MV-4-11 (cell line): Measurements from ENCODE around the gene CBX6.

ENCODE experiments used
- DNase-seq: peaks from one replicate; lab custom pipeline; 2025; lab: John Stamatoyannopoulos, UW

Gene CBX6

DNA sequence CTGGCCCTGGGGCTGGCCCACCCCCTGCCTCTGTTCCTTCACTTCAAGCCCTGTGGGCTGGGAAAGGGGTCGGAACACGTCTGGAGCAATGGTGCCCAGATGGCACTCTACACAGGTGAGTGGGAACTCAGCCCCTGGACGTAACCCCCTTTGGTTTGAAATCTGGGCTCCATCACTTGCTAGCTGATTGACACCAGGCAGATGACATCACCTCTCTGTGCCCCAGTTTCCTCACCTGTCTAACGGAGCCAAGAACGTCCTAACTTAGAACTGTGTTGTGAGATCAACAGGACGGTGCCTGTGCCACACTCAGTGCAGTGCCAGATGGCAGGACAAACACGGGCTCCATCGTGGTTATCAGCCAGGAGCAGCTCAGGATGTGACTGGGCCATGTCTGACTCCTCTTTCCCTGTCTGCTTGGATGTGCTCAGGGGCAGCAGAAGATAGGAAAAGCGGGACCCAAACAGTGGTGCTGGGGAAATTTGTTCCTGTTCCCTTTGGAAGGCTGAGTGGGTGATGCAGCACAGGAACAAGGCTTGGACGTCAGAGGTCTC, 52.6 kb downstream of the CBX6 start:
- no peak for DNase-seq

DNA sequence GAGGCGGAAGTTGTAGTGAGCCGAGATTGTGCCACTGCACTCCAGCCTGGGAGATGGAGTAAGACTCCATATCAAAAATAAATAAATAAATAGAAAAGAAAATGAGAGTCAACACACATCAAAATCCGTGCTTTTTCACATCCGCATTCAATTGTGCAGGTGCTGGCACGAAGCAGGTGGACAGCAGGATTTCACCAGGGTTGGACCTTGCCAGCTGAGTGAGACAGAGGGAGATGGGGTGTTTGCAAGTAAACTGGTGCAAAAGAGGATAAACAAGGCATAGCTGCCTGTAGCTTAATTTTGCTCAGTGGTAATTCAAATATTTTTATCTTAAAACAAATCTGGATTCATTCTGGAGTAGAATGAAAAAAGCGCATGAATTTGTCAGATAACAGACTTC, 54.8 kb downstream of the CBX6 start:
- DNase-seq: no peak

DNA sequence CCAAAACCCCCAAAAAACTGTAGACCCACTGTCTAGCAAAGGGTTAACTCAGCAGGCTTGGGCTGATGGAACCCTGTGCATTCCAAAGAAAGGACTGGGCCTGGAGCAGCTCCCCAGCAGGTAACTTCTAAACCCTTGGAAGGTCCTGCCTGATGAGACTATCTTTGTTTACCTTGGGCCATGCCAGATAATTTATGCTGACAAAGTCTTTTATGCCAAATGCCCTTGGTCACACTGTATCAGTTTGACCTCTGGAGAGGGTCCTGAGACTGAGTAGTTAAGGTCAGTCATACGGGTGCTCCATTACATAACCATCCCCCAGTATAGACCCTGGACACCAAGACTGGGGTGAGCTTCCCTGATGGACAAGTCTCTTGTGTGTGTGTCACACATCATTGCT, 56.2 kb downstream of the CBX6 start:
- no peak for DNase-seq
